ENCODE measurements around the gene EIF5A.

- TF ChIP-seq MAX (IDR thresholded peaks at IDR 0.05) (no peak), CTCF (IDR thresholded peaks at IDR 0.05; ENCODE audit: control extremely low read depth in 1 of 3, insufficient read depth in 1 of 3, low read depth in 1 of 3, low read length in 3 of 3) (no peak), EZH2 (IDR thresholded peaks at IDR 0.05; ENCODE audit: low read depth, low read length, severe bottlenecking) (no peak), MAFK (IDR thresholded peaks at IDR 0.05; ENCODE audit: low read depth, low read length) (no peak), KDM4A (IDR thresholded peaks at IDR 0.05; ENCODE audit: low read depth, low read length, severe bottlenecking) (no peak), JUN (IDR thresholded peaks at IDR 0.05; ENCODE audit: low read depth, low read length) (no peak), SUZ12 (IDR thresholded peaks at IDR 0.05; ENCODE audit: low read length) (no peak), CEBPB (IDR thresholded peaks at IDR 0.05; ENCODE audit: low read depth, low read length) (no peak), SP1 (IDR thresholded peaks at IDR 0.05; ENCODE audit: low read depth, low read length) (no peak)
Observed at GRCh38 chr17:7309628-7310027, 2.2 kb downstream of the EIF5A start.

All from H1 (cell line).